Endothelial cell of umbilical vein (primary cell): ENCODE results near the gene PNISR. TPM values are rescaled to one million over a fixed set of nuclear protein-coding genes. Genes with fewer than 3 reads are reported as not detected.

Experiments used
- BruUV-seq: library from RNA; stranded (reverse); fragments of 400-500 nt; replicated peaks from 2 replicates; lab custom pipeline; 2021; lab: Mats Ljungman, UMichigan
- CTCF ChIA-PET: fragments of 300-600, 350-600 bp; sonication (Branson Sonifier 250); formaldehyde crosslinking; loops from one replicate; lab custom pipeline; 2021; ENCODE audit warnings: antibody characterized with exemption, inconsistent platforms; lab: Charles Lee
- POLR2A ChIA-PET: fragments of 300-600, 350-600 bp; sonication (Branson Sonifier 250); formaldehyde crosslinking; loops from one replicate; lab custom pipeline; 2021; ENCODE audit warnings: antibody characterized with exemption, inconsistent platforms; lab: Charles Lee
- DNase-seq: peaks from one replicate; pipeline ENCODE4 v3.0.0-alpha.2; 2011; ENCODE audit warnings: low read depth, low spot score
- FAIRE-seq: peaks from 2 replicates; lab custom pipeline; 2011; peaks lifted over from hg19 to GRCh38; lab: Jason Lieb, UNC
- H2AFZ ChIP-seq: 2 replicates; pipeline ENCODE4 v1.6.0; 2012; ENCODE audit warnings: low read depth, low read length, control low read depth, inconsistent platforms
- H3K27ac ChIP-seq: 2 replicates; pipeline ENCODE4 v1.5.1; 2011; ENCODE audit warnings: low read depth, mild to moderate bottlenecking, control low read depth, low read length, moderate library complexity; ENCODE audit not compliant: insufficient read depth
- H3K27me3 ChIP-seq, 2 experiments: 2 replicates each; pipeline versions ENCODE4 v1.6.0 to v1.6.1; 2011; ENCODE audit warnings: low read length in 2 of 2, mixed read lengths in 1 of 2; ENCODE audit not compliant: control insufficient read depth in 2 of 2, insufficient read depth in 2 of 2
- H3K36me3 ChIP-seq, 2 experiments: 2 replicates in 1 of 2; 3 replicates in 1 of 2; pipeline ENCODE4 v1.5.1; 2011; ENCODE audit warnings: low read length in 2 of 2, mild to moderate bottlenecking in 1 of 2, moderate library complexity in 1 of 2; ENCODE audit not compliant: control insufficient read depth in 2 of 2, insufficient read depth in 2 of 2; ENCODE audit errors: extremely low read depth in 1 of 2
- H3K4me1 ChIP-seq: 3 replicates; pipeline ENCODE4 v1.5.1; 2011; ENCODE audit warnings: mild to moderate bottlenecking, low read length; ENCODE audit not compliant: control insufficient read depth, insufficient read depth; ENCODE audit errors: extremely low read depth
- H3K4me2 ChIP-seq: 2 replicates; pipeline ENCODE4 v1.6.1; 2011; ENCODE audit warnings: low read length, control low read depth, mixed read lengths; ENCODE audit not compliant: insufficient read depth
- H3K4me3 ChIP-seq, 3 experiments: fragments of 200-600 bp in 1 of 3; sonication (generic), shearing (Covaris generic) in 1 of 3; replicated peaks in 1 of 3; 2 replicates each; pipeline ENCODE4 v1.5.1; 2011 to 2016; ENCODE audit warnings: control low read depth in 3 of 3, low read length in 3 of 3, mild to moderate bottlenecking in 2 of 3, inconsistent platforms in 1 of 3, low read depth in 1 of 3, moderate library complexity in 1 of 3; ENCODE audit not compliant: insufficient read depth in 1 of 3
- H3K79me2 ChIP-seq: 2 replicates; pipeline ENCODE4 v1.6.0; 2012; ENCODE audit warnings: low read length, inconsistent platforms; ENCODE audit not compliant: control insufficient read depth, insufficient read depth
- H3K9ac ChIP-seq: replicated peaks from 2 replicates; pipeline ENCODE3; 2011; ENCODE audit warnings: low read length, control low read depth; ENCODE audit not compliant: insufficient read depth; ENCODE audit errors: extremely low read depth
- H3K9me1 ChIP-seq: replicated peaks from 3 replicates; pipeline ENCODE4 v1.6.0; 2011; ENCODE audit warnings: mild to moderate bottlenecking, low read length; ENCODE audit not compliant: control insufficient read depth, insufficient read depth; ENCODE audit errors: extremely low read depth
- H3K9me3 ChIP-seq: replicated peaks from 2 replicates; pipeline ENCODE4 v1.5.1; 2012; ENCODE audit warnings: low read length, inconsistent platforms; ENCODE audit not compliant: control insufficient read depth, insufficient read depth
- H4K20me1 ChIP-seq: replicated peaks from 2 replicates; pipeline ENCODE3; 2011; ENCODE audit warnings: mild to moderate bottlenecking, low read length; ENCODE audit not compliant: control insufficient read depth, insufficient read depth; ENCODE audit errors: extremely low read depth
- EZH2 ChIP-seq: IDR thresholded peaks from 2 replicates; pipeline ENCODE4 v1.6.1; 2012; ENCODE audit warnings: borderline replicate concordance, low read depth, mild to moderate bottlenecking, moderate library complexity, low read length, inconsistent platforms; ENCODE audit not compliant: severe bottlenecking
- FOS ChIP-seq: IDR thresholded peaks from 2 replicates; pipeline ENCODE4 v1.6.1; 2011; ENCODE audit warnings: mild to moderate bottlenecking, low read length, moderate library complexity, borderline replicate concordance; ENCODE audit not compliant: insufficient read depth
- JUN ChIP-seq: IDR thresholded peaks from 2 replicates; pipeline ENCODE4 v1.6.1; 2011; ENCODE audit warnings: borderline replicate concordance, low read depth; ENCODE audit not compliant: insufficient read length, insufficient read depth
- MYC ChIP-seq: IDR thresholded peaks from one replicate; pipeline ENCODE4 v1.6.1; 2011; ENCODE audit warnings: mild to moderate bottlenecking, low read depth, low read length
- POLR2AphosphoS5 ChIP-seq: IDR thresholded peaks from 2 replicates; pipeline ENCODE4 v1.6.1; 2012; ENCODE audit warnings: low read depth, mild to moderate bottlenecking, control low read depth, low read length, moderate library complexity; ENCODE audit not compliant: insufficient read depth
- dilution Hi-C: fragments of 300-500 bp; cut with MboI; formaldehyde crosslinking; loops from one replicate; pipeline ENCODE4 v1.15.0; 2019; ENCODE audit warnings: low sequenced_read_pairs; ENCODE audit not compliant: extremely low pct_ligation_motif_present
- intact Hi-C: fragments of 100-400 bp; cut with micrococcal nuclease; formaldehyde crosslinking; loops from one replicate; pipeline ENCODE4 v1.10.0; 2022
- polyA plus RNA-seq, 4 experiments: library from polyadenylated mRNA; depleted of rRNA in 3 of 4; stranded (reverse) in 3 of 4; unstranded in 1 of 4; fragments of >200 nt; gene quantifications; 2 replicates each; pipeline versions ENCODE4 v1.2.1 to v1.2.3, GENCODE V29; 2011 to 2012; ENCODE audit warnings: missing spikeins in 1 of 4
- total RNA-seq: library from RNA; stranded (reverse); gene quantifications from 2 replicates; pipeline ENCODE4 v1.2.3, GENCODE V29; 2021
- TF ChIP-seq, protein P1 (sequence below), 2 donors: IDR thresholded peaks; 1 replicate in 1 of 2; 2 replicates in 1 of 2; pipeline ENCODE4 v1.5.1; 2011; ENCODE audit warnings: low read length in 2 of 2, mild to moderate bottlenecking in 2 of 2, moderate library complexity in 2 of 2, control low read depth in 1 of 2, inconsistent platforms in 1 of 2, low read depth in 1 of 2; ENCODE audit not compliant: insufficient read depth in 1 of 2; ENCODE audit errors: extremely low read depth in 1 of 2

Gene PNISR
- total and polyA plus RNA-seq, 2 donors (not counting 3 experiments of a cell fraction or from before 2014, with no cell fraction given): 34.6 to 106 TPM

DNA sequence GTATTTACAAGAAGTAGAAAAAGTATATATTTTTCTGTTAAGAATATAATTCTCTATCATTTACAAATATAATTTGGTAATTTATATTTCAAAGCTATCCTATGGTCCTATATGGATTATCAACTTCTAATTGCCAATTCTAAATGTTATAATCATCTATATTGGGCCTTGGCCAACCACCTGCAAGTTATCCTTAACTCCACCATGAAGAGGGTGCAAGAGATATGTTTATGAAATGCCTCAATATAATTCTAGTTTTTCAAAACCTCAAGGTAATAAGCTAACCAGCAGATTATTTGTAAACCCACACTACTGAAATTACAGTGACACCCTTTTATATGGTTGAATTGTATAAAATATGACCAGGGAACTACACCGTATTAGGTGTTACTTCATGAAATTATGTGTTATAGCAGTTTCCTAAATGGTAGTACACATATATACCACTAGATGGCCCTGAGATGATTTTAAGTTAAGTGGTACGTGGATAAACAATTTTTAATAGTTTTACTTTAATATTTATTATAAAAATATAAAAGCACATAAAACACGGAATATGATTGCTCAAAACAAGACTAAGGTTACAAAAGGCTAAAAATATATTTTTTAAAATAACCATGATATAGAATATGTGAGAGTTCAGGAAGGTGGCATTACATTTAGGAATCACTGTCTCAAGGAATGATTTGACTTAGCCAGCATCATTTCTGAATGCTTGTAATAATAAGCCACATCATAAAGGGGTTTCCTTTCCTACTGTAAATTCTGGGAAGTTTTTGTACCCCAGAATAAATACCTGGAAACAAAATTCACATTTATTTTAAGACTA lies 9.8 kb upstream of the PNISR start:
- no peaks in the 10 kb centered on the region for H3K9me1 ChIP-seq
- H3K27ac ChIP-seq: no peak overlapping the region
- no TSS peak for BruUV-seq
- CTCF ChIA-PET: interaction anchor here (0.7 to 3.0 kb wide), 8 partner anchors 10 to 311 kb away, joined by 3 to 11 read pairs (median 4); partner anchors contain the start of genes CCNC and PNISR
- no peak overlapping the region for H3K4me2 ChIP-seq
- no peaks in the 10 kb centered on the region for H4K20me1 ChIP-seq
- DNase-seq: peak; percentile 57
- no peak overlapping the region for H2AFZ ChIP-seq
- no peak overlapping the region for H3K9ac ChIP-seq
- H3K4me1 ChIP-seq: no peaks in the 10 kb centered on the region
- POLR2A ChIA-PET: no interaction called here
- H3K36me3 ChIP-seq: no peaks in the 10 kb centered on the region
- no peaks in the 10 kb centered on the region for H3K79me2 ChIP-seq
- H3K4me3 ChIP-seq: no peak overlapping the region
- dilution Hi-C loops (no loop called here), intact Hi-C loops (loop anchor here (10.0 kb wide), 1 partner anchor 310 kb away; no protein-coding TSS in a partner anchor)
- FAIRE-seq: peak; percentile 26
- no peaks in the 10 kb centered on the region for H3K9me3 ChIP-seq
- H3K27me3 ChIP-seq: no peaks in the 10 kb centered on the region
- TF ChIP-seq JUN (no peak), FOS (no peak), EZH2 (no peak), MYC (no peak), POLR2AphosphoS5 (no peak)
- TF ChIP-seq, protein P1, sequence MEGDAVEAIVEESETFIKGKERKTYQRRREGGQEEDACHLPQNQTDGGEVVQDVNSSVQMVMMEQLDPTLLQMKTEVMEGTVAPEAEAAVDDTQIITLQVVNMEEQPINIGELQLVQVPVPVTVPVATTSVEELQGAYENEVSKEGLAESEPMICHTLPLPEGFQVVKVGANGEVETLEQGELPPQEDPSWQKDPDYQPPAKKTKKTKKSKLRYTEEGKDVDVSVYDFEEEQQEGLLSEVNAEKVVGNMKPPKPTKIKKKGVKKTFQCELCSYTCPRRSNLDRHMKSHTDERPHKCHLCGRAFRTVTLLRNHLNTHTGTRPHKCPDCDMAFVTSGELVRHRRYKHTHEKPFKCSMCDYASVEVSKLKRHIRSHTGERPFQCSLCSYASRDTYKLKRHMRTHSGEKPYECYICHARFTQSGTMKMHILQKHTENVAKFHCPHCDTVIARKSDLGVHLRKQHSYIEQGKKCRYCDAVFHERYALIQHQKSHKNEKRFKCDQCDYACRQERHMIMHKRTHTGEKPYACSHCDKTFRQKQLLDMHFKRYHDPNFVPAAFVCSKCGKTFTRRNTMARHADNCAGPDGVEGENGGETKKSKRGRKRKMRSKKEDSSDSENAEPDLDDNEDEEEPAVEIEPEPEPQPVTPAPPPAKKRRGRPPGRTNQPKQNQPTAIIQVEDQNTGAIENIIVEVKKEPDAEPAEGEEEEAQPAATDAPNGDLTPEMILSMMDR (IDR thresholded peaks at IDR 0.05; ENCODE audit: extremely low read depth in 1 of 2, insufficient read depth in 1 of 2, low read depth in 1 of 2, low read length in 2 of 2): peak; percentile 17 to 25
